Measurements from ENCODE around the gene ODAD4. TPM values are rescaled to one million over a fixed set of nuclear protein-coding genes. Genes with fewer than 3 reads are reported as not detected.
"Not testable (repeated sequence)": the region's sequence is repeated elsewhere in the genome, so short reads cannot be mapped to it uniquely, and the experiment has no call there.

ODAD4 gene
- total RNA-seq, 1 donor from 2014 or later: 0.13 TPM

DNA sequence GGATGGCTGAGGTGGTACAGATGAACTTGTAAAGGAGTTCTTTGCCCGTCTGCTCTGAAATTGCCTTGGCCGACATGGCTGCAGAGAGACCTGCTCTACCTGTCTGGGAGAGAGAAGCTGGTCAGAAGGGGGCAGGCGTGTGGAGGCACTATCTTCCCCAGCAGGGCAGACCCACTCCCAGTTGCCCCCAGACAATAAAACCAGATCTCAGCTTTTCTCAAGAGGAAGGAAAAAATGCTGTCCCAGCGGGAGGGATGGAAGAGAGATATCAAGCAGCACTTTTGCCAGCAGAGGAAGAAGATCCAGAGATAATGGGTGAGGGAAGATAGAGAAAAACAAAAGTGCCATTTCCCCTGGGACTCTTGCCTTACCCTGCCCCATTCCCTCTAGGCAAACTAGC lies 16.6 kb upstream of the ODAD4 start:
- no peak for DNase-seq (ENCODE audit: low read depth, low spot score)

DNA sequence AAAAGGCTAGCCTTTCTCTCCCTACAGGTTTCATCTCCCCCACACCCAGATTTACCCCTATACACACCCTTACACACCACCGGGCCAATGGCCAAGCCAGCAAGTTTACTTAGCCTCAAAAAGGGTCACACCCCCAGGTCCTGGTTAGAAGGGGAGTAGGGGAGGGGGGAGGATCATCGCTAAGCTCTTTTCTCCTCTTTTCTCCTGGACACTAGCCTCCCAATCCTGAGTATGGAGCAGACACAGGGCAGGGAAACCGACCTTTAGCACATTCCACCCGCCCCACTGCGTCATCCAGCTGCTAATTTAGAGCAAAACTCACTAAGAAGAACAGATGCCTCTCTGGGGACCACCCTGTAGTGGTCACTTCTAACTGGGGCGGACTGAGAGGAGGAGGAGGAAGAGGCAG lies 16.1 kb upstream of the ODAD4 start:
- DNase-seq (ENCODE audit: low read depth, low spot score): no peak

DNA sequence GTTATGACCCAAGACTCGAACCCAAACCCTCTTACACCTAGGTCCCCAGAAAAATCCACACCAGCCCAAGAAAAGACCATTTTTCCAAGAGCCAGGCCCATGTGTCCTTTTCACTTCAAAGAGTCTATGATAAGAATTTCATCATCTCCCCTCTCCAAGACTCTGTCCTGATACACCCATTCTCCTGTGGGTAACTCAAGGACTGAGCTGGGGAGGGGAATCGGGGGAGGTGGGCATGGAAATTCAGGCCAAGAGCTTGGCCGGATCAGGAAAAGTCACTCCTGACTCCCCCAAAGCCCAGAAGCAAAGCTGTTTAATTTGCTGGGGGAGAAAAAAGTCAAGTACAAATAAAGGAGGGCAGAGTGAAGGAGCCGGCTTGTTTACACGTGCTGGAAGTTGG lies 15.4 kb upstream of the ODAD4 start:
- DNase-seq (ENCODE audit: low read depth, low spot score): no peak

DNA sequence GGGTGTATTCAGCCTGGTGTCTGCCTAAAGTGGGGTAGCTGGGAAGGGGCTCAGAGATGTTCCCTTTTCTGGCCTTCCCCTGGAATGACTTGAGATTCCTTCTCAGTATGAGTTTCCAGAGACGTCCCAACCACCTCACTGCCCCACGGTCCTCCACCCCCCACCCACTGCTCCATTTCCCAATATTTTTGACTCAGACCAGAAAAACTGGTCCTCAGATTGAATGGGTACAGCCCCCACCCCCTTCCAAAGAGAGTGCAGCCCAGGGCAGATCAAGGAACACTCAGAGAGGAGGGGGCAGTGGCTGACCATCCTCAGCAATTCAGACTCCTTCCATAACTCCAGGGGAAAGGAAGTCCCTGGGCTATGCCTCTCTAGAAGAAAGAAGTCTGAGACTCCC lies 14.9 kb upstream of the ODAD4 start:
- no peak for DNase-seq (ENCODE audit: low read depth, low spot score)

DNA sequence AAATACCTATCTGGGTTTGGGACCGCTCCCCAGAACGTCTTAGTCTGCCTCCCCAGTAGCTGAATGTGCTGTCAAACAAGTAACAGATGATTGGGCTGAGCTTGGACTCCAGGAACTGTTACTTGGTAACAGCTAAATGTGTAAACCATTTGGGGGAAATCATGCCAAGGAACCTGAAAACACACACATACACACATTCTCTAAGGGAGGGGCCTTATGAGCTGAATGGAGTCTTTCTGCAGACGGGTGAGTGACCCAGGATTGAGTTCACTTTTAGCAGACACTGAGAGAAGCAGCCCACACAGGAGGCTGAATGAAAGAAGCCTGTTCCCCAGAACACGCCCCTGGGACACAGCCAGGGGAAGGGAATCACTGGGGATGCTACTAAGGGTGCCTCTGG lies 13.2 kb upstream of the ODAD4 start:
- DNase-seq (ENCODE audit: low read depth, low spot score): no peak

DNA sequence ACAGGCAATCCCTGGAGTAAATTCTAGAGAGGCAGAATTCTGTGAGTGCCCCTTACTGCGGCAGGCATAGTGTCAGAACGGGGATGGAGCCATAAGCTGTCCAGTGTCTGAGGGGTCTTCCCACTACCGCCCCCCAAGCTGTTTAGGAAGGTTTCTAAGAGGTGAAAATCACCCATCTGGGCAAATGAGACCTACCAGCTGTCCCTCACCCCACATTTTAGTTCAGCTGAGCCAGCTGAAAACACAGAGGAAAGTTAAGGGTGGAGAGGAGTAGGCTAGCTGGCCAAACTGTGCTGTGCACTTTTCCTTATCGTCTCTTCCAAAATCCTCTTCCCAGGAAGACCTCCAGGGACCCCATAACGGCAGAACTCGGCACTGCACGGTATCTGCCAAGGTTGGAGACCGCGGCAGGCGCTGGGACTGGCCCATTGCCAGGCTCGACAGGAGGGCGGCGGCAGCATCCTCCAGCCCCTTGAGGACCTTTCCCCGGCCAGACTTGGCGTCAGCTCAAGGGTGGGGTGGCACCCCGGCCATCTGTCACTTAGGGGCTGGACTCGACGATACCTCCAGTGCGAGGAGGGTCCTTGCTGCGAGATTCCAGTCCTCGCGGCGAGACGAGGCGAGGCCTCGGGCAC lies 12.6 kb upstream of the ODAD4 start:
- no peak for DNase-seq (ENCODE audit: low read depth, low spot score)

DNA sequence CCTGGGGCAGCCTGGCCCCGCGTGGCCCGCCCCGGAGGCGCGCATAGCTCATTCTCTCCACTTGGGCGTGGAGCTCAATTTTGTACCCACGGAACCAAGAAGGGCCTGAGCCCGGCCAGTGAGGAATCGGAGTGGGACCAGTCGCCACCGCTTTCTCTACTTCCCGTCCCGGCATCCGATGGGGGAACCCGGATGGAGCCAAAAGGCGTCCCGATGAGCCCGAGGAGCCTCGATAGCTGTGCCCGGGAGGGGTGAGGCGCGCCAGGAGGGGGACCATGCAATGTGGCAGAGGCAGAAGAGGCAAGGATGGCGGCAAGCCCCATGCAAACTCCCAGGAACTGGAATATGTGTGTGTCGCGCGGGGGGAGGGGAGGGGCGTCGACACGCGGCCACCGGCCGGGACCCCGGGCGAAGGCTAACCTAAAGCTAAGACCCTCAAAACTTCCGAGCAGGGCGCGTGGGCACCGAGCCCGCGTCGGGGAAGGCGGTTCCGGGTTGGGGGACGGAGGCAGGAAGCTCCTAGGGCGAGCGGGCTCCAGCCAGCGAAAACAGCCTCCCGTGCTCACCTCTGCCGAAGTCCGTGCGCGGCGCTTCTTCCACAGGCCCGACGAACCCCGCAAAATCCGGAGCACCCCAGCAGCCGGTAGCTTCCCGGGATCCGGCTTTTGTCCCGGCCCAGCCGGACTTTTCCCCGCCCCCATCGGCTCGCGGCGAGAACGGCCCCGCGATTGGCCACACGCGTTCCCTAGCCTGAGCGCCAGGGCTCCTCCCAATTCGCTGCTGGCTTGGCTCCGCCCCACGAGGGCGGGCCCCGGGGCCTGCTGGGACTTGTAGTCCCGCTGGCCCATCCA lies 11.9 kb upstream of the ODAD4 start, which contains the start of gene ACLY:
ACLY (minus strand) TSS at position 638 of the 851 bp plus-strand sequence. CDS start 5,078 bp downstream, outside the sequence.
- DNase-seq (ENCODE audit: low read depth, low spot score): peak; percentile 87

DNA sequence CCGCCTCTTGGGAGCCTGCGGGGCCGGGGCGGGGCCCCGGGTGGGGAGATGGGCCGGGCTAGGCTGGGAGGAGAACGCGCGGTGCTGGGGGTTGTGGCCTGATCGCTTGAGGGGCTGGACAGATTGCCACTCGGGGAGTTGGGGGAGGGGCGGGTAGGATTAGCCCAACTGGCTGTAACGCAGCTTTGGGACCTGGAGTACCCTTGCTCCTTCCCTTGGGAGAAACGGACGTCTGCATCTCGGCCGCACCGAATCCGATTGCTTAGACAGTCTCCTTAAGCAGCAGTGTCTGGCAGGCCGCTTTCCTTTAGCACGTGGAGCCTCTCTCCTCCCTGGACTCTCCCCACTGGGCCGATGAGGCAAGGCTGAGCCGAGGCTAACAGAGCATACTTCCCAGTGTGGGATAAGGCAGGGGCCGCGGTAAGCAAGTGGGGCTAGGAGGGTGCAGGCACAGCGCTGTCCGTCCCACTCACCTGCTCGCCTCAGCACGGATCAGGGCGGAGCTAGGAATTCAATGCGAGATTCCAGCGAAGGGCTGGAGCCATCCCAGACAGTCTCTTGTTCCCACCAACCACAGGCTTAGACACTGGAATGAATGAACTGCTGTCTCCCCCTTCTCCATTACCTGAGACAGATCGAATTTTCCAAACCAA lies 11.1 kb upstream of the ODAD4 start:
- DNase-seq (ENCODE audit: low read depth, low spot score): no peak

DNA sequence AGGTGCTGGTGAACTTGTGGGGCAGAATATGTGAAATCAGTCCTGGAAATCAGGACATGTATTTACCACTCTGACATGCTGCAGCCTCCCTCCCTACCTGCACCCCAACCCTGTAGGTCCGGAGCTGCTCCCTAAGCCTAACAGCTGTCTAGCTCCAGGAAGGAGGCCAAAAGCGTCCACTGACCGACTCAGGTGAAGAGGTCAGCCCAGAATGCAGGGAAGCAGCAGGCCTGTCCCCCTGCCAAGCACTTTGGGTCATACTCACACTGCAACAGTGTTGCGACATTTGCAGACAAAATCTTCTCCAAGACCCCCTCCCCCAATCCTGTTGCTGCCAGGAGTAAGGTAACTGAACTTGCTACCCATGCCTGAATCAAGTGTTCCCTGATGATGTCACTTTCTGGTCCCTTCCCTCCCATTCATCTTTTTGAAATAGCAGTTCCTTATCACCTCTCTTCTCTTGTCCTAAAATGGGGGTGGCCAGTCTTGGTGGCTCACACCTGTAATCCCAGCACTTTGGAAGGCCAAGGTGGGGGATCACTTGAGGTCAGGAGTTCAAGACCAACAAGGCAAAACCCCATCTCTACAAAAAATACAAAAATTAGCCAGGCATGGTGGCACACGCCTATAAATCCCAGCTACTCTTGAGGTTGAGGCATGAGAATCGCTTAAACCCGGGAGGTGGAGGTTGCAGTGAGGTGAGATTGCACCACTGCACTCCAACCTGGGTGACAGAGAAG lies 10.4 kb upstream of the ODAD4 start:
- no peak for DNase-seq (ENCODE audit: low read depth, low spot score)

DNA sequence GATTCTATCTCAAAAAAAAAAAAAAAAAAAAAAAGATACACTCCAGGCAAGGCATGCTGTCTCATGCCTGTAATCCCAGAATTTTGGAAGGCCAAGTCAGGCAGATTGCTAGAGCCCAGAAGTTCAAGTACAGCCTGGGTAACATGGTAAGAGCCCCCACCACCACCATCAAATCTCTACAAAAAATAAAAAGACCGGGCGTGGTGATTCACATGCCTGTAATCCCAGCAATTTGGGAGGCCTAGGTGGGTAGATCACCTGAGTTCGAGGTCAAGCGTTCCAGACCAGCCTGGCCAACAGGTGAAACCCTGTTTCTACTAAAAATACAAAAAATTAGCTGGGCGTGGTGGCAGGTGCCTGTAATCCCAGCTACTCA lies 9.8 kb upstream of the ODAD4 start:
- DNase-seq (ENCODE audit: low read depth, low spot score): no peak

DNA sequence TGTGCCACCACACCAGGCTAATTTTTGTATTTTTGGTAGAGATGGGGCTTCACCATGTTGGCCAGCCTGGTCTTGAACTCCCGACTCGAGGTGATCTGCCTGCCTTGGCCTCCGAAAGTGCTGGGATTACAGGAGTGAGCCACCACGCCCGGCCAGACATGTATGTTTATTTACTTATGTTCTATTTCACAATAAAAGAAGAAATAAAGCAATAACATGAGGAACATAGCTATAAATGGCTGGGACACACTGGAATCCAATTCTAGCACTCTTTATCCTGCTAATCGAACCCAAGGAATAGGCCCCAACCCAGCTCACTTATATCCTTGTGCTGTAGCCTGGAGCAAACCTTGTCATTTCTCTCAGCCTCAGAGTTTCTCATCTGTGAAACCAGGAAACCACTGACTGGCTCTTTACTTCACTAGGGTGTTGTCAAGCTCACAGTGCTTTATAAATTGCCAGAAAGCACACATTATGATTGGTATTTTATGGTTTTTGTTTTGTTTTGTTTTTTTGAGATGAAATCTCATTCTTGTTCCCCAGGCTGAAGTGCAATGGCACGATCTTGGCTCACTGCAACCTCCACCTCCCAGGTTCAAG lies 4.3 kb upstream of the ODAD4 start:
- DNase-seq (ENCODE audit: low read depth, low spot score): no peak

DNA sequence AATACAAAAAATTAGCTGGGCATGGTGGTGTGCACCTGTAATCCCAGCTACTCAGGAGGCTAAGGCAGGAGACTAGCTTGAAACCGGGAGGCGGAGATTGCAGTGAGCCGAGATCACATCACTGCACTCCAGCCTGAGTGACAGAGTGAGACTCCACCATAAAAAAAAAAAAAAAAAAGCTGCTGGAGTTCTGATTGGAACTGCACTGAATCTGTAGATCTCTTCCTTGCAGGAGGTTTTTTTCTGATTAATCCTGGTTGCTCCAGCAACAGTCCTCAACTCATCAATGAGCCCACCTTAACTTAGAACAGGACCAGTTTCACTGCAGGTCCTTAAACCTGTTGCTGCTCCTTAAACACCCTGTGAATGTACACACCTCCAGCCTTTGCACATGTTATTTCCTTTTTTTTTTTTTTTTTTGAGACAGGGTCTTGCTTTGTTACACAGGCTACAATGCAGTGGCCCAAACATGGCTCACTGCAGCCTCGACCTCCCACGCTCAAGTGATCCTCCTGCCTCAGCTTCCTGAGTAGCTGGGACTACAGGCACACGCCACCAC lies 1.6 kb upstream of the ODAD4 start:
- no peak for DNase-seq (ENCODE audit: low read depth, low spot score)

DNA sequence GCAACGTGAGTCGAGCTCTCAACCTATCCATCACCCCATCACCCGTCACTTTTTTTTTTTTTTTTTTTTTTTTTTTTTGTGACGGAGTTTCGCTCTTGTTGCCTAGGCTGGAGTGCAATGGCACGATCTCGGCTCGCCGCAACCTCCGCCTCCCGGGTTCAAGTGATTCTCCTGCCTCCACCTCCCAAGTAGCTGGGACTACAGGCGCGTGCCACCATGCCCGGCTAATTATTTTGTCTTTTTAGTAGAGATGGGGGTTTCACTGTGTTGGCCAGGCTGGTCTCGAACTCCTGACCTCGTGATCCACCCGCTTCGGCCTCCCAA lies 378 bp downstream of the ODAD4 start:
- DNase-seq (ENCODE audit: low read depth, low spot score): not testable (repeated sequence)

DNA sequence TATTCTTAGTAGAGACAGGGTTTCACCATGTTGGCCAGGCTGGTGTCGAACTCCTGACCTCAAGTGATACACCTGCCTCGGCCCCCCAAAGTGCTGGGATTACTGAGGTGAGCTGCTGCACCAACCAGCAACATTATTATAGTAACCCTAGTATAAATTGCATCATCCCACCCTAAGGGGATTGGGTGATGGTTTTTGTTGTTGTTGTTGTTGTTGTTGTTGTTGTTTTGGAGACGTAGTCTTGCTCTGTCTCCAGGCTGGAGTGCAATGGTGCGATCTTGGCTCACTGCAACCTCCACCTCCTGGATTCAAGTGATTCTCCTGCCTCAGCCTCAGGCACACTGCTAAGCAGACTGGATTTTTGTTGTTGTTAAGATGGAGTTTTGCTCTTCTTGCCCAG lies 1.3 kb downstream of the ODAD4 start:
- not testable (repeated sequence) for DNase-seq (ENCODE audit: low read depth, low spot score)

DNA sequence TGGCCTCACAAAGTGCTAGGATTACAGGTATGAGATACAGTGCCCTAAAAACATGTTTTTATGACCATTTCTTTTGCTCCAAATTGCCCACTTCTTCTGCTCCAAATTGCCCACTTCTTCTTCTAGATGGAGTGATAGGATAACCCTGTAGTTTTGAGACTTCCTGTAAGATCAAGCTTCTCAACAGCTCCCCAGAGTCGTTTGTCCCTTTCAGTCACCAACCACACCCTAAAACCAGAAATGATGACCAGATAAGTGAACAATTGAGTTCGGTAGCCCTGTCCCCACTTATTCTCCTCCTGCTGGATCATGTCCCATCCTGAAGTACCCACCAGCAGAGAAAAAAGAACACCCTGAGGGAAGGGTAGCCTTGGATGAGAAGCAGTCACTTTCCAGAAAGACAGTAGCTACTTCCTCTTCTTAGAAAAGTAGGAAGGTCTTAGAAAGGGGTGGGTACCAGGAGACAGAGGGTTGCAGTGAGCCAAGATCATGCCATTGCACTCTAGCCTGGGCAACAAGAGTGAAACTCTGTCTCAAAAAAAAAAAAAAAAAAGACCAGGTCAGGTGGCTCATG lies 2.5 kb downstream of the ODAD4 start:
- DNase-seq (ENCODE audit: low read depth, low spot score): no peak

DNA sequence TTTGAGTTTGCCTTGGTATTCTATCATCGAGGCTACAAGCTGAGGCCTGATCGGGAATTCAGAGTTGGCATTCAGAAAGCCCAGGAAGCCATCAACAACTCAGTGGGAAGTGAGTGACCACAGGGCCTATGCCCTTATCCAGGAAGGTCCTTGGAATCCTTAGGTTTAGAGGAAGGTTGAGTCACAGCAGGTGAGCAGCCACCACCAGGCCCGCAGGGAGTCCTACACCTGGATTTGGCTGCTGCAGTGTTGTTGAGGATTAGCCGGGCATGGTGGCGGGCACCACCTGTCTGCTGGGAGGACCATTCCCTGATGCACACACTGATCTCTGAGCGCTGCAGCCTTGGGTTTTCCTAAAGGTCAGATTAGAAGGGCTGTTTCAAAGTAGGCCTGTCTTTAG lies 5.2 kb downstream of the ODAD4 start:
- DNase-seq (ENCODE audit: low read depth, low spot score): no peak

DNA sequence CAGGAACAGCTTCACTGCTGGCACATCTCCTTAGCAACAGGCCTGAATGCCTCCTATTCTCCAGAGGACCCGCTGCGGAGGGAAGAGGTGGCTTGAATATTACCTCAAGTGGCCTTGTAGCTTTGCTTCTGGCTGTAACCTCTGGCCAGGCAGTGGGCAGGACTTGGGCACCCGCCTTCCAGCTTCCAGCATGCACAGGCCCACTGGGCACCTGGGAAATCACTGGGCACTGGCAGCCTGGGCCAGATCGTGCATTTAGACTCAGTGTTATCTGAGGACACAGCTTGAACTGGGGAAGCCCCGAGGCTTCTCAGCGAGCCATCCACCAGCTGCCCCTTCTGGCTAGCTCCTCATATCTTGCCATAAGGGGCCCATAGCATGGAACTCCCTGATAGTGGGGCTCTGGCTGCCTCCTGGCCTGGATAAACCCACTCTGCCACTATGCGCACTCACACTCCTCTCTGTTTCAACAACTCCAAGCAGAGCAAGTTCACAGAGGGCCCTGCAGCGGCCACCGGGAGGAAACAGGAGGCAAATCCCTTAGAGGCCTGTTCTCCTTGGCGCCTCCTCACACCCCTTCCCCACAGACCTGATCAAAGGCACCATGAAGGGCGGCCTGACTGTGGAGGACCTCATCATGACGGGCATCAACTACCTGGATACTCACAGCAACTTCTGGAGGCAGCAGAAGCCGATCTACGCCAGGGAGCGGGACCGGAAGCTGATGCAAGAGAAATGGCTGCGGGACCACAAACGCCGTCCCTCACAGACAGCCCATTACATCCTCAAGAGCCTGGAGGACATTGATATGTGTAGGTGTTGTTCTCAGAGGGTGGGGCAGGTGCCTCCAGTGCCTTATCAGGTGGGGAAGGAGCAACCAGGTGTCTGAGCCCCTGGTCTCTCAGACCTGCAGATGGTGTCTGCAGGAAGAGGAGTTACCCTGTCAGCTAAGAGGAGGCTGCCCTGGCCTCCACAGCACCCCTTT lies 7.8 kb downstream of the ODAD4 start:
- DNase-seq (ENCODE audit: low read depth, low spot score): no peak

DNA sequence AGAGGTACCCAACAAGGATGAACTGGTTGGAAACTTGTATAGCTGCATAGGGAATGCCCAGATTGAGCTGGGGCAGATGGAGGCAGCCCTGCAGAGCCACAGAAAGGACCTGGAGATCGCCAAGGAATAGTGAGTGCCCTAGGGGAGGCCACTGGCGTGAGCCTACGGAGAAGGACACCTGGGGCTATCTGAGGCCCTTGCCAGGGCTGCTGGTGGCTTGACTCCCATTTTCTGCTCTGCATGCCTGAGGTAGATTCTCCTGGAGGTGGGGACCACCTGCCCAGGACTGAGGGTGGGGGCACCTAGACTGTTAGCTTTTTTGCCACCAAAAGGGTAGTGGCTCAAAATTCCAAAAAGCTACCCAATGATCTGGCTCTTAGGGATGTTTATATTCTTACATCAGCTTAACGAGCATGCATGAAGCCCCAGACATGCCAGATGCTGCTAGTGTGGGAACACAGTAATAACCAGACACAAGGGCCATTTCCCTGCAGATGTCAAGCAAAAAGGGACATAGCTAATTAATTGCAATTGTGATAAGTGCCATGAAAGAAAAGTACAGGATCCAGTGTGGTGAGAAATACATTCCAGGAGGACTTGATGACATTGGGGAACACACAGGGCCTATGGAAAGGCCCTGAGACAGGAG lies 8.8 kb downstream of the ODAD4 start:
- no peak for DNase-seq (ENCODE audit: low read depth, low spot score)

DNA sequence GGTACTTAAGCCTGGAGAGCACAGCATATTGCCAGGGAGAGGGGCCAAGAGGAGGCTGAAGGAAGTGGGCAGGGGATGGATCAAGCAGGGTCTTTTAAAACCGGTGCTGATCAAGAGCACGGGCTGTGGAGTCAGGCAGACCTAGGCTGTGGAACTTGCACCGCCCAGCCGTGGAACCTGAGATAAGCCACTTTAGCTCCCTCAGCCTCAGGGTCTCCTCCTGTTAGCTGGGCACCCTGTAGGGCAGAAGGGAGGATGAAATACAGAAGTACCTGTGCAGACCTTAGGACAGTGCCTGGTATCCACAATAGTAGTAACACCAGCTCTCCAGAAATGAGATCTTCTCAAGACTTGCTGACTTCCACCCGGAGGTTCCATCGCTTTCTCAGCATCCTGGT lies 9.3 kb downstream of the ODAD4 start:
- no peak for DNase-seq (ENCODE audit: low read depth, low spot score)

Data from pulmonary artery endothelial cell (primary cell).